ENCODE measurements around the gene SLC2A4RG. TPM values are rescaled to one million over a fixed set of nuclear protein-coding genes. Genes with fewer than 3 reads are reported as not detected.

The SLC2A4RG gene
- total and polyA plus RNA-seq, 2 of the 13 experiments (the other 11 are each of a cell fraction or from before 2014, with no cell fraction given) = 91.4 to 95.9 TPM

GRCh38 chr20:63700199-63701050 is 39.2 kb upstream of the SLC2A4RG start (continued):
- no peak for TF ChIP-seq ZBTB40 (IDR thresholded peaks at IDR 0.05)
- peak; percentile 46; the same call in 1 of the 2 replicates for TF ChIP-seq ZBTB40 (CRISPR knock-in tag; IDR thresholded peaks at IDR 0.05)
- TF ChIP-seq ZNF629 (CRISPR knock-in tag; conservative IDR thresholded peaks at IDR 0.05) = no peak
- TF ChIP-seq KDM2A (CRISPR knock-in tag; IDR thresholded peaks at IDR 0.05; ENCODE audit: borderline replicate concordance, low read depth) = peak; percentile 13; the same call in 1 of the 2 replicates
- no peak for TF ChIP-seq ZNF224 (CRISPR knock-in tag; IDR thresholded peaks at IDR 0.05)
- 0 out of 2 replicates have a peak, but pooled peaks have one; percentile 8 for TF ChIP-seq ZBTB7A (CRISPR knock-in tag; IDR thresholded peaks at IDR 0.05)
- no peak for TF ChIP-seq MXD3 (CRISPR knock-in tag; IDR thresholded peaks at IDR 0.05)
- TF ChIP-seq ZNF768 (CRISPR knock-in tag; IDR thresholded peaks at IDR 0.05) = peak; percentile 16; the same call in 1 of the 2 replicates
- peak; percentile 83 for TF ChIP-seq AGO2 (optimal IDR thresholded peaks at IDR 0.05; ENCODE audit: low read depth, low read length)
- TF ChIP-seq POLR2AphosphoS5 (IDR thresholded peaks at IDR 0.05; ENCODE audit: low read depth, low read length) = peak; percentile 14; the same call in 1 of the 2 replicates
- peak; percentile 46 for TF ChIP-seq RBM22 (optimal IDR thresholded peaks at IDR 0.05; ENCODE audit: low read length)
- TF ChIP-seq ZNF567 (CRISPR knock-in tag; IDR thresholded peaks at IDR 0.05; ENCODE audit: borderline replicate concordance) = no peak
- TF ChIP-seq ZBTB44 (CRISPR knock-in tag; IDR thresholded peaks at IDR 0.05) = no peak

Data from HepG2 (cell line).